Measurements from ENCODE around the gene TOP2A. TPM values are rescaled to one million over a fixed set of nuclear protein-coding genes. Genes with fewer than 3 reads are reported as not detected.
A peak's percentile ranks its signal among the peaks of the same experiment; 100 is the strongest.

TOP2A gene
- total RNA-seq, 2 experiments from 2014 or later = 504 to 522 TPM

DNA sequence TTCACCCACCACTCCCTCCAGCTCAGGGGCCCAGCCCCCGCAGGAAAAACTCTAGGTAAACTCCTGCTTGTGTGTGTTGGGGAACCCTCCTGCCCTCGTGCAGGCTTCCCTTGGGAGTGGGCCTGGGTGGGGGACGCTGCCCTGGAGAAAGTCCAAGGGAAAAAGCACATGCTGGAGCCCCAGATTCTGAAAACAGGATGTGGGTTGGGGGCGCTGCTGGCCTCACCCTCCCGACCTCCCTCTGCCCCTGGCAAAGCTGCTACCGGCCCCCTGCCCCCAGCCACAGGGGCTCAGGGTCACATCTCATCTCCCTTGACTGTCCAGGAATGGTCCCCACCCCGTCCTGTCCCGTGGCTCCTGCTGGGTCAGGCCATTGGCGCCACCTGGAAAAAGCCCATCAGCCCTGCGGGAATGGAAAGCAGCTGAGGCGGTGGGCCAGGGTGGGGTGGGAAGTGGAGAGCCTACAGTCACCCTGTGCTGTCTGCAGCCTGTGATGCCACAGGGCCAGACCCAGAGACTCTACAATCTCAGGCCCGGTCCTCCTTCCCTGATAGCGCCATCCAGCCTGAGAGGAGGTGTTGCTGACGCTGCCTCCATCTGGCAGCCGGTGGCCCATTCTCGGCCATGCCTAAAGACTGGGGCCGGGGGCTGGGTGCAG, 50.7 kb downstream of the TOP2A start:
- peaks cover 2% of the 10 kb centered on the region for H3K9me3 Mint-ChIP-seq
- no peak overlapping the region for H3K4me3 Mint-ChIP-seq
- peaks cover 1% of the 10 kb centered on the region for H3K36me3 Mint-ChIP-seq (ENCODE audit: low read depth)
- no peak overlapping the region for H3K27ac Mint-ChIP-seq
- ChIA-PET CTCF (interaction anchor here (0.6 to 8.2 kb wide), 6 partner anchors 9 to 171 kb away, joined by 3 to 47 read pairs (median 4); no protein-coding TSS in a partner anchor), POLR2A (no interaction called here)
- H3K4me1 Mint-ChIP-seq = peaks cover 31% of the 10 kb centered on the region
- DNase-seq = no peak
- H3K27me3 Mint-ChIP-seq = peaks cover 2% of the 10 kb centered on the region

DNA sequence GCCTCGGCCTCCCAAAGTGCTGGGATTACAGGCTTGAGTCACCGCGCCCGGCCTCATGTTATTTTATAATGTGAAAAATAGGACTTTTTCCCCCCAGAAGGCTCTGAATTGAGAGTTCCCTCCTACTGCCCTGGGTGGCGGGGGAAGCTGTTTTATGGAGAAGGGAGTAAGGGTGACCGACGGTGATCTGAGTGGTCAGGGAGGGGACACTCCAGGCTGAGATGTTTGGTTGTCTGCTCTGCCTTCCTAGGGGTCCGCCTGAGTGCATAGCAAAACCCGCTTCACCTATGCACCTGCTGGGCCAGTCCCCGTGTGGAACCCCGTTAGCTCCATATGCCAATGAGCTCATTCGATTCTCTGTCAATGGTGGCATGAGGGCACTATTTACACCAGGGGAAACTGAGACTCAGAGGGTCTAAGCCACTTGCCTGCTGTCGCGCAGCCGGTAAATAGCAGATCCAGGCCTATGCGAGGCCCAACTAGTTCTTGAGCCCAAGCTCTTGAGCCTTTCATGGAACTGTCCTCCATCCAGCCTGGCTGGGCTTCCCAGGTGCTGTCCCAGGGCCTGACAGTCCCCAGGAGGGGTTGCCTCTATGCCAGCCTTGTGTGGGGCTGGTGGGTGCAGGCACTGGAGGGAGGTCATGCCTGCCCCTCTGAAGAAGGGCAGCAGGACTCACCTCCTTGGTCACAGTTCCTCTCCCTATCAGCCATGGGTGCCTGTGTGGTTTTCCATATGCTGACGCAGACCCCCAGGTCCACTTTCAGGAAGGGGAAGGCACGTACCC, 51.4 kb downstream of the TOP2A start:
- peaks cover 2% of the 10 kb centered on the region for H3K27me3 Mint-ChIP-seq
- ChIA-PET POLR2A (interaction anchor here (0.5 kb wide), 1 partner anchor 178 kb away, joined by 7 read pairs; no protein-coding TSS in a partner anchor), CTCF (interaction anchor here (0.7 to 8.2 kb wide), 8 partner anchors 9 to 194 kb away, joined by 3 to 47 read pairs (median 4); partner anchors contain the start of gene CDC6)
- H3K4me3 Mint-ChIP-seq = no peak overlapping the region
- peaks cover 31% of the 10 kb centered on the region for H3K4me1 Mint-ChIP-seq
- H3K36me3 Mint-ChIP-seq (ENCODE audit: low read depth) = peaks cover under 1% of the 10 kb centered on the region
- no peak for DNase-seq
- no peak overlapping the region for H3K27ac Mint-ChIP-seq
- H3K9me3 Mint-ChIP-seq = peaks cover 1% of the 10 kb centered on the region

DNA sequence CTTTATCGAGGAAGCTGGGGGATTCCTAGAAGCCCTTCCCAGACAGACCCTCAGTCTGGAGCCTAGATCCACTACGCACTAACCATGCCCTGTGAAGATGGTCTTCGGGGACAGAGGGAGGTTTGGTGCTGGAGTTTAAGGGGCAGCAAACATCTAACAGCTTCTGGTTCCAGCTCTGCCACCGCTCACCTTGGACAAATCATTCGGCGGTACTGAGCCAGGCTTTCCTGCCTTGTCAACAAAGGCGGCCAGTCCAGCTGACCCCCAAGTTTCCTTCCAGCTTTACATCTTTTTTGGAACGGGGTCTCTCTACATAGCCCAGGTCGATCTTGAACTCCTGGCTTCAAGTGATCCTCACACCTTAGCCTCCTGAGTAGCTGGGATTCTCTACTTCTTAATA, 52.8 kb downstream of the TOP2A start:
- peaks cover 10% of the 10 kb centered on the region for H3K27me3 Mint-ChIP-seq

DNA sequence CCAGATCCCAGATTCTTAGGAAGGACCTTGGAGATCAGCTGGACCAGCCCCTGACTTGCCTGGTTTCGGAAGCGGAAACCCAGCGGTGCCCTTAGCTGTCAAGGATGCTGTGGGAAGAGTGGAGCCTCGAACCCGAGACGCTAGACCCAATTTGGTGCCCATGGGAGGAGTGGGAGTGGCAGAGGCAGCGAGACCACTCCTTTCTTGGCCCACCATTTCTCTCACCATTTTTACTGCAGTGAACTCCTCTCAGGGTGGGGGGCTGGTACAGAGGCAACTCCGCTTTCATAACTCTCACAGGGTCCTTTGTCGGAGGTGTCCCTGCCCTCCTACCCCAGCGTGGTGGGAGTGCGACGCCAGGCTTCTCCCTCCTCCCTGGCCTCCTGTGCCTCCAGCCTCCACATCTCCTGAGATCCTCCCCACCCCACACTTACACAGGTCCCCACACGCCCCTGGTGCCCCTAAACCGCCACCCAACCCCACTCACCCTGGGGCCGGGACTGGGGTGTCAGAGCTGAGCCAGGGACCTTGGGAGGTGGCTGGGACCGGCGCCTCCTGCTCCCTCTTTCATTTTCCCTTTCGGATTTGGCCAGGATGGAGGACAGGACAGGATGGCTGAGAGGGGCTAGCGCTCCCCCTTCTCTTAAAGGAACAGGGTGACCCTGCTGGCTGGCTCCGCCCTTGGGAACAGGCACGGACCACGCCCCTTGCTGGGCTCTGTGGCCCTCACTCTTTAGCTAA, 53.4 kb downstream of the TOP2A start, which contains the start of gene GJD3:
Gene GJD3, minus strand, starts transcription at position 617 of the 741 bp plus-strand sequence. CDS start 922 bp downstream, outside the sequence.
- Mint-ChIP-seq H3K9me3 (no peaks in the 10 kb centered on the region), H3K27ac (no peak within 1 kb of the TSS), H3K36me3 (ENCODE audit: low read depth) (no peaks in the 10 kb centered on the region), H3K27me3 (peaks cover 12% of the 10 kb centered on the region), H3K4me3 (peak within 1 kb of the TSS; percentile 77), H3K4me1 (peaks cover 40% of the 10 kb centered on the region)
- ChIA-PET CTCF (interaction anchor here (1.2 to 8.2 kb wide), 6 partner anchors 10 to 197 kb away, joined by 3 to 47 read pairs (median 18); no protein-coding TSS in a partner anchor), POLR2A (no interaction called here)
- DNase-seq = no peak

More for the DNA sequence above, 52.8 kb downstream of the TOP2A start:
- Mint-ChIP-seq H3K27ac (no peak overlapping the region), H3K4me1 (peaks cover 39% of the 10 kb centered on the region), H3K36me3 (ENCODE audit: low read depth) (no peaks in the 10 kb centered on the region), H3K4me3 (no peak overlapping the region), H3K9me3 (no peaks in the 10 kb centered on the region)
- no peak for DNase-seq
- ChIA-PET CTCF (interaction anchor here (0.6 to 8.2 kb wide), 9 partner anchors 11 to 606 kb away, joined by 3 to 47 read pairs (median 4); partner anchors contain the start of gene CDC6), POLR2A (interaction anchor here (0.7 kb wide), 1 partner anchor 84 kb away, joined by 3 read pairs; no protein-coding TSS in a partner anchor)

DNA sequence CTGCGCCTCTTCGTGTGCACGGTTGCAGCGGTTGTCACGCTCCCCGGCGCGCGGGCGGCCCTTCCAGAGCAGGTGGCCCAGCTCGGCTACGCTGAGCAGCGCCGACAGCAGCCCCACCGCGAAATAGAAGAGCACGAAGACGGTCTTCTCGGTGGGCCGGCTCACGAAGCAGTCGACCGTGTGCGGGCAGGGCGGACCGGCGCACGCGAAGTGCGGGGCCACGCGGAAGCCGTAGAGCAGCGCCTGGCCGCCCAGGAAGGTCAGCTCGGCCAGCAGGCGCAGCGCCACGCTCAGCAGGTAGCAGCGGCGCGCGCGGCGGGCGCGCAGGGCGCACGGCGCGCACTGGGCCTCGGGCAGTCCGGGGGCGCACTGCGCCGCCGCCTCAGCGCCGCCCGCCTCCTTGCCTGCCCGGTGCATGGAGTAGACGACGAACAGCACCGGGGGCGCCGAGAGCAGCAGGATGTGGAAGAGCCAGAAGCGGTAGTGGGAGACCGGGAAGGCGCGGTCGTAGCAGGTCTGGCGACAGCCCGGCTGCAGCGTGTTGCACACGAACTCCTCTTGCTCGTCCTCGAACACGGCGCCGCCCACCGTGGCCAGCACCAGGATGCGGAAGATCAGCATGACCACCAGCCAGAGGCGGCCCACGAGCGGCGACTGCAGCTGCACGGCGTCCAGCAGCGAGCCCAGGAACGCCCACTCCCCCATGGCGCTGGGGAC, 54.4 kb downstream of the TOP2A start:
- H3K4me1 Mint-ChIP-seq = peaks cover 44% of the 10 kb centered on the region
- ChIA-PET CTCF (interaction anchor here (0.6 to 8.2 kb wide), 25 partner anchors 8 to 384 kb away, joined by 3 to 47 read pairs (median 4); partner anchors contain the start of gene TOP2A), POLR2A (interaction anchor here (1.0 kb wide), 1 partner anchor 170 kb away, joined by 9 read pairs; no protein-coding TSS in a partner anchor)
- peaks cover 12% of the 10 kb centered on the region for H3K27me3 Mint-ChIP-seq
- peak; percentile 44 for DNase-seq
- peak overlapping the region; percentile 77 for H3K4me3 Mint-ChIP-seq
- H3K36me3 Mint-ChIP-seq (ENCODE audit: low read depth) = no peaks in the 10 kb centered on the region
- peak overlapping the region; percentile 75 for H3K27ac Mint-ChIP-seq
- no peaks in the 10 kb centered on the region for H3K9me3 Mint-ChIP-seq

DNA sequence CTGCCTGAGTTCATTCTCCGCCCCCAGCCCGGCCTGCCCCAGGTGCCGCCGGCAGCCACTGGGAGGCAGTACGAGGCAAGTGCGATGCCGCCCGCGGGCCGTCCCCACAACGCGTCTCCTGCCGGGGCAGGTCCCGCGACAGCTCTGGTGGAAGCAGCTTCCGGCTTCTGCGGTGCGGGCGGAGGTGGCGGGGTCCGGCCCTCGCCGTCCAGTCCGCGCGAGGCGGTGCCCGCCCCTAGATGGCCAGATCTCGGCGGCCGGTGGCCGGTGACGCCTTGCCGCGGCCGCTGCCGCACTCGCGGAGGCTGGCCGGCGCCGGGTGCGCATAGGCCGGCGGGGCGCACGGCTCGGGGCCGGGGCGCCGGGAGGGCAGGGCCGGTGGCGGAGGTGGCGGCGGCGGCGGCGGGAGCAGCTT, 55.0 kb downstream of the TOP2A start:
- ChIA-PET CTCF (interaction anchor here (0.6 to 8.2 kb wide), 27 partner anchors 9 to 383 kb away, joined by 3 to 47 read pairs (median 3); partner anchors contain the start of gene TOP2A), POLR2A (interaction anchor here (0.7 to 1.0 kb wide), 2 partner anchors 171 to 198 kb away, joined by 4 to 9 read pairs; no protein-coding TSS in a partner anchor)
- no peaks in the 10 kb centered on the region for H3K9me3 Mint-ChIP-seq
- H3K27me3 Mint-ChIP-seq = peaks cover 12% of the 10 kb centered on the region
- H3K4me3 Mint-ChIP-seq = peak overlapping the region; percentile 77
- peak; percentile 91 for DNase-seq
- peaks cover 41% of the 10 kb centered on the region for H3K4me1 Mint-ChIP-seq
- H3K36me3 Mint-ChIP-seq (ENCODE audit: low read depth) = no peaks in the 10 kb centered on the region
- no peak overlapping the region for H3K27ac Mint-ChIP-seq

DNA sequence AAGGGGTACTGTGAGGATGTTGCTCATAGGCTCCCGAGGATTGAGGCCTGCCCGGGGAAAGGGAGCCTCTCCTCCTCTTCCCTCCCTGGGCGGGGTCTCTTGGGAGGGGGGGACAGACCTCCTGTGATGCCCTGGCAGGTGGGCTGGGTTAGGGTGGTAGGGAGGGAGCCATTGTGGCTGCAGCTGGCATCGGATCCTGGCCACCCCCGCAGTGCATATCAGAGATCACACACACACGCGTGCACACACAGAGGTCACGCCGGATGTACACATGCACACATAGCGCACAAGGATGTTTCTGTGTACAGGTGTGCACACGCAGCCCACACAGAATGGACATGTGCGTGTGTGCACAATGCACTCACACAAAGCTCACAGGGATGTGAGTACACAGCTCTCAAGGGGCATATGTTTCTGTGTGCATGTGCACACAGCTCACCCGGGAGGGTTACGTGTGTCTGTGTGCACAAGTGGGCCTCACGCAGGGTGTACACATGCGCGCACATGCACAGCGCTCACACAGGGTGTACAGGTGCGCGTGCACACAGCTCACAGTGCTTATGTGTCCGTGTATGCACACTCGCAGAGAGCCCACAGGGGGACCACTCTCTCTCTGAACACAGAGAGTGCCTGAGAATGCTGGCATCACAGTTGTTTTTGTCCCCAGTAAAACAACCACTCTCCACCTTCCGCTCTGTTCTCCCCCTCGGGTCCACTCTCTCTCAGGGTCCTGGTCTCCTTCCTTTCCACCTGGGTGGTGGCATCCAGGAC, 55.6 kb downstream of the TOP2A start:
- H3K9me3 Mint-ChIP-seq = no peaks in the 10 kb centered on the region
- peak overlapping the region; percentile 65 for H3K4me3 Mint-ChIP-seq
- H3K27ac Mint-ChIP-seq = no peak overlapping the region
- H3K27me3 Mint-ChIP-seq = peaks cover 12% of the 10 kb centered on the region
- H3K4me1 Mint-ChIP-seq = peaks cover 40% of the 10 kb centered on the region
- H3K36me3 Mint-ChIP-seq (ENCODE audit: low read depth) = no peaks in the 10 kb centered on the region
- CTCF ChIA-PET = interaction anchor here (0.6 to 8.2 kb wide), 27 partner anchors 10 to 383 kb away, joined by 3 to 47 read pairs (median 4); partner anchors contain the start of gene TOP2A
- no peak for DNase-seq
- POLR2A ChIA-PET = interaction anchor here (0.7 to 1.0 kb wide), 2 partner anchors 171 to 198 kb away, joined by 4 to 9 read pairs; no protein-coding TSS in a partner anchor

DNA sequence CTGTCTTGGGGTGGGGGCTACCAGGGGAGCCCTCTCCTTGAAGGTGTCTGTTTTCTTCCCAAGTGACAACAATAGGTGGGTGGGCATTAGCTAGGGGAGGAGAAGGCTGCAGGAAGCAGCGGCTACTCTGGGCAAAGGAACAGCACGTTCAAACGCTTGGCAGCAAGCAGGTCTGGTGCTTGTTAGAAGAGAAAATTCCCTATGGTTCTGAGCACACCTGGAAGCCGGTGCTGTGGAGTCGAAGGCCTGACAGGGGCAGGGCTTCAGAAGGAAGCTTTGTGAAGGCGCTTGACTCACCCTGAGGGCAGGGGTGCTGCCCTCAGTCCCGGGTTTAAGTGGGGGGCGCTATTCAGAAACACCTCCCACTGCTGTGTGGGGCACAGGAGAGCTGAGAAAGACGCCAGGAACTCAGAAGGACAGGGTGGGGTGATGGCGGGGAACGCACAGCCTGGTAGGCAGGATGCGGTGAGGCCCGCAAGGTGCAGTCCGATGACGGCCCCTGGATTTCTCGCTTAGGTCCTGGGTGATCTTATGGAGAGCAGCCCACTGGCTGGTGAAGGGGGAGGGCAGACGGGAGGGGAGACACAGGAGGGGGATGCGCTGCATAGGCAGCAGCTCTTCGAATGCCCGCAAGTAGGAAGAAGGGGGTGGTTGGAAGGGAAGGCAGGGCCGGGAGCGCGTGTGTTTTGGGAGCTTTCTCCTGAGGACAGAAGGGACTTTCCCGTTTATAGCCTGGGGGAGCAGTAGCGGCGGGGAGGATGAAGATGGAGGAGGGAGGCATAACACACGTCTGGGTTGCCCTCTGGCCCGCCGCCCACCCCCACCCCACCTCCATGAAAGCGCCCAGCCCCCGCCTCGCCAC, 56.4 kb downstream of the TOP2A start:
- no peak for DNase-seq
- peaks cover 12% of the 10 kb centered on the region for H3K27me3 Mint-ChIP-seq
- peak overlapping the region; percentile 11 for H3K4me3 Mint-ChIP-seq
- no peak overlapping the region for H3K27ac Mint-ChIP-seq
- H3K9me3 Mint-ChIP-seq = no peaks in the 10 kb centered on the region
- peaks cover 36% of the 10 kb centered on the region for H3K4me1 Mint-ChIP-seq
- ChIA-PET CTCF (interaction anchor here (0.7 to 8.2 kb wide), 10 partner anchors 10 to 258 kb away, joined by 3 to 47 read pairs (median 3); no protein-coding TSS in a partner anchor), POLR2A (no interaction called here)
- no peaks in the 10 kb centered on the region for H3K36me3 Mint-ChIP-seq (ENCODE audit: low read depth)

DNA sequence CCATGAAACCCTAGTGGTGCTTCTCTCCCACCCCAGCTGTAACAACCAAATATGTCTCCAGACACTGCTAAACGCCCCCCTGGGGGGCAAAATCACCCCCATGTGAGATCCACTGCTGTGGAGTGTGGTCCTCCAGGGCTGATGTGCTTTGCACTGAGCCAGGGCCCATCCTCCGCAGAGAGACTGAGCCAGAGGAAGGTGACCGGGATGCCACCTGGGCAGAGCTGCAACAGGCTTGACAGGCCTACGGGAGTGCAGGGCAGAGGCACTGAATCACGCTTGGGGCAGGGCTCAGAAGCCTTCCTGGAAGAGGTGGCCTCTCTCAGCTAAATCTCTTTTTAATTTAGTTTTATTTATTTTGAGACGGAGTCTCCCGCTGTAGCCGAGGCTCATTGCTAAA, 57.6 kb downstream of the TOP2A start:
- Mint-ChIP-seq H3K36me3 (ENCODE audit: low read depth) (peaks cover 5% of the 10 kb centered on the region), H3K27ac (no peak overlapping the region), H3K4me3 (no peak overlapping the region), H3K9me3 (no peaks in the 10 kb centered on the region), H3K4me1 (peaks cover 36% of the 10 kb centered on the region), H3K27me3 (peaks cover 12% of the 10 kb centered on the region)
- no peak for DNase-seq
- ChIA-PET CTCF (interaction anchor here (0.8 to 8.2 kb wide), 2 partner anchors 173 to 194 kb away, joined by 3 to 47 read pairs; no protein-coding TSS in a partner anchor), POLR2A (interaction anchor here (0.7 to 1.0 kb wide), 2 partner anchors 173 to 414 kb away, joined by 3 to 4 read pairs; no protein-coding TSS in a partner anchor)

DNA sequence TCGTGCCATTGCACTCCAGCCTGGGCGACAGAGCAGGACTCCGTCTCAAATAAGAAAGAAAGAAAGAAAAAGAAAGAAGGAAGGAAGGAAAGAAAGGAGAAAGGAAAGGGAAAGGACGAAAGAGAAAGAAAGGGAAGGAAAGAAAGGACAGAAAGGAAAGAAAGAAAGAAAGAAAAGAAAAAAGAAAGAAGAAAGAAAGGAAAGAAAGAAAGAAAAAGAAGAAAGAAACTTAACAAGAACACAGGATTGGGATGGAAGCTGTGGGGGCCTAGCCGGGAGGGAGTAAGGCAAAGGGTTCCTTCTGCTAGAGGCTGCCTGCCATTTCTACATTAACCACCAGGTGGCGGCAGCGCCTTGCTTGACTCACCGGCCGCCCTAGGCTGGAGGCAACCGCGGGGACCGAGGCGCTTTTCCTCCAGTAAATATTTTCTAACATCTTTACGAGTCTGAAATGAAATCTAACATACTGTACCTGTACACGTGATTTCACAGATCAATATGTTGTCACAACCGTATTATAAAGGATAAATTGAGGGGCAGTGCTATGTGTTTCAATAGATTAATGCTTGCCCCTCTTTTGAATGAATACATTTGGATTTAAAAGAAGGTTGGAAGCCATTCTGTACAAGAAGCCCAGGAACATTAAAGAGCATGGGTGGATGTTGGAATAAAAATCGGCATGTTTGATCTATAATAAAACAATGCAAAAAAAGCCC, 59.2 kb downstream of the TOP2A start:
- Mint-ChIP-seq H3K27me3 (peaks cover 11% of the 10 kb centered on the region), H3K4me1 (peaks cover 37% of the 10 kb centered on the region), H3K36me3 (ENCODE audit: low read depth) (peaks cover 9% of the 10 kb centered on the region), H3K4me3 (no peak overlapping the region), H3K9me3 (no peaks in the 10 kb centered on the region), H3K27ac (peak overlapping the region; percentile 33)
- peak; percentile 90 for DNase-seq
- ChIA-PET POLR2A (no interaction called here), CTCF (interaction anchor here (0.6 to 8.7 kb wide), 16 partner anchors 10 to 625 kb away, joined by 3 to 82 read pairs (median 4); partner anchors contain the start of gene RARA)
